SU-DHL-6 (cell line): ENCODE data around the gene MOV10L1.

ENCODE experiments used
- H2AFZ ChIP-seq: fragments of 200-600 bp; sonication (generic); 2 replicates; pipeline ENCODE4 v1.6.1; 2014; ENCODE audit warnings: low read depth, mild to moderate bottlenecking, moderate library complexity, mixed read lengths, antibody characterized with exemption, low read length; ENCODE audit not compliant: severe bottlenecking
- H3F3A ChIP-seq: fragments of 200-600 bp; shearing (Covaris generic); 2 replicates; pipeline ENCODE4 v1.6.0; 2016; ENCODE audit warnings: antibody characterized with exemption, mild to moderate bottlenecking; ENCODE audit not compliant: insufficient read depth
- H3K27ac ChIP-seq: fragments of 200-600 bp; sonication (generic); 2 replicates; pipeline ENCODE4 v1.5.1; 2016; ENCODE audit warnings: low read depth, mild to moderate bottlenecking, low read length, moderate library complexity, mixed read lengths
- H3K27me3 ChIP-seq: fragments of 200-600 bp; sonication (generic), shearing (Covaris generic); 2 replicates; pipeline ENCODE4 v1.6.0; 2014; ENCODE audit warnings: mild to moderate bottlenecking, low read length
- H3K36me3 ChIP-seq: fragments of 200-600 bp; sonication (generic); 2 replicates; pipeline ENCODE4 v1.6.1; 2014; ENCODE audit warnings: mild to moderate bottlenecking, low read length, mixed read lengths
- H3K4me2 ChIP-seq: fragments of 300-600, 200-600 bp; shearing (Covaris generic), sonication (generic); 2 replicates; pipeline ENCODE4 v1.6.0; 2014; ENCODE audit warnings: low read length, low read depth, mild to moderate bottlenecking; ENCODE audit not compliant: poor library complexity, severe bottlenecking
- H3K4me3 ChIP-seq: fragments of 200-600 bp; sonication (generic); 2 replicates; pipeline ENCODE4 v1.5.1; 2014; ENCODE audit warnings: antibody characterized with exemption, low read length, mild to moderate bottlenecking, mixed read lengths; ENCODE audit not compliant: insufficient read depth, poor library complexity, severe bottlenecking
- H3K79me2 ChIP-seq: fragments of 200-600 bp; sonication (generic); 2 replicates; pipeline ENCODE4 v1.6.1; 2014; ENCODE audit warnings: mild to moderate bottlenecking, low read length, moderate library complexity; ENCODE audit not compliant: insufficient read depth
- H3K9ac ChIP-seq: fragments of 200-600 bp; sonication (generic); 2 replicates; pipeline ENCODE4 v1.7.0; 2014; ENCODE audit warnings: mild to moderate bottlenecking, low read length
- H3K9me2 ChIP-seq: fragments of 200-600 bp; sonication (generic); replicated peaks from 2 replicates; pipeline ENCODE4 v1.6.1; 2014; ENCODE audit warnings: low read length; ENCODE audit not compliant: insufficient read depth
- H3K9me3 ChIP-seq: fragments of 200-600 bp; sonication (generic); 2 replicates; pipeline ENCODE4 v1.6.1; 2014; ENCODE audit warnings: low read length, mixed read lengths; ENCODE audit not compliant: insufficient read depth
- H4K20me1 ChIP-seq: fragments of 200-600 bp; sonication (generic); 2 replicates; pipeline ENCODE4 v1.6.1; 2014; ENCODE audit warnings: low read depth, mild to moderate bottlenecking, antibody characterized with exemption, low read length, moderate library complexity, mixed read lengths
- CTCF ChIP-seq: fragments of 200-600 bp; sonication (generic); IDR thresholded peaks from one replicate; pipeline ENCODE4 v1.5.1; 2017; ENCODE audit warnings: antibody characterized with exemption, mild to moderate bottlenecking, low read length, moderate library complexity; ENCODE audit not compliant: insufficient read depth, poor library complexity, severe bottlenecking
- EZH2phosphoT487 ChIP-seq: fragments of 200-600 bp; sonication (generic), shearing (Covaris generic); conservative IDR thresholded peaks from 2 replicates; pipeline ENCODE4 v1.6.1; 2018; ENCODE audit warnings: mild to moderate bottlenecking, antibody characterized with exemption, low read length, moderate library complexity, mixed read lengths

MOV10L1 gene

GRCh38 chr22:50148166-50148500 is 58.3 kb downstream of the MOV10L1 start:
- no peak overlapping the region for H3K4me3 ChIP-seq
- H3K79me2 ChIP-seq, result no peaks in the 10 kb centered on the region
- no peaks in the 10 kb centered on the region for H4K20me1 ChIP-seq
- no peak for TF ChIP-seq CTCF
- no peak for TF ChIP-seq EZH2phosphoT487
- no peak overlapping the region for H2AFZ ChIP-seq
- H3F3A ChIP-seq, result no peaks in the 10 kb centered on the region
- H3K9me2 ChIP-seq, result no peaks in the 10 kb centered on the region
- H3K9ac ChIP-seq, result no peak overlapping the region
- H3K27me3 ChIP-seq, result no peaks in the 10 kb centered on the region
- no peak overlapping the region for H3K4me2 ChIP-seq
- no peaks in the 10 kb centered on the region for H3K9me3 ChIP-seq
- no peak overlapping the region for H3K27ac ChIP-seq
- no peaks in the 10 kb centered on the region for H3K36me3 ChIP-seq

- Histone ChIP-seq H3K36me3 (no peaks in the 10 kb centered on the region), H3K9me3 (no peaks in the 10 kb centered on the region), H3K4me3 (no peak overlapping the region), H3K9ac (no peak overlapping the region), H3K27ac (no peak overlapping the region), H3F3A (no peaks in the 10 kb centered on the region), H3K79me2 (no peaks in the 10 kb centered on the region), H2AFZ (no peak overlapping the region), H3K9me2 (no peaks in the 10 kb centered on the region), H3K27me3 (no peaks in the 10 kb centered on the region), H4K20me1 (no peaks in the 10 kb centered on the region), H3K4me2 (no peak overlapping the region)
- TF ChIP-seq CTCF (peak; percentile 73), EZH2phosphoT487 (no peak)
Measured at GRCh38 chr22:50148991-50149721, 59.4 kb downstream of the MOV10L1 start.

GRCh38 chr22:50150161-50151129 is 60.6 kb downstream of the MOV10L1 start:
- Histone ChIP-seq H3K4me3 (no peak overlapping the region), H3K27ac (no peak overlapping the region), H3K9me3 (no peaks in the 10 kb centered on the region), H3K9me2 (no peaks in the 10 kb centered on the region), H2AFZ (no peak overlapping the region), H3K4me2 (no peak overlapping the region), H3K9ac (no peak overlapping the region), H3K27me3 (no peaks in the 10 kb centered on the region), H3K36me3 (no peaks in the 10 kb centered on the region), H4K20me1 (no peaks in the 10 kb centered on the region), H3F3A (no peaks in the 10 kb centered on the region), H3K79me2 (no peaks in the 10 kb centered on the region)
- no peak for TF ChIP-seq EZH2phosphoT487
- TF ChIP-seq CTCF, result no peak
